Posterior vena cava (tissue), 2 donors: ENCODE measurements around the gene AQR. TPM values are rescaled to one million over a fixed set of nuclear protein-coding genes. Genes with fewer than 3 reads are reported as not detected.
"Not testable (repeated sequence)": the region's sequence is repeated elsewhere in the genome, so short reads cannot be mapped to it uniquely, and the experiment has no call there.

Source experiments
- DNase-seq: peaks from one replicate; pipeline ENCODE4 v3.0.0-alpha.2; 2020; ENCODE audit warnings: low spot score
- intact Hi-C, 2 donors: fragments of 100-400 bp; cut with DNase I; formaldehyde crosslinking; loops; one replicate each; pipeline versions ENCODE4 v1.14.1 to v1.14.2; 2022 to 2023
- total RNA-seq, 2 donors: library from RNA; stranded (reverse); fragmentation: NEBNext Ultra II Directional; extraction: Animal tissue kit (Norgen Biotek cat#: 25700); gene quantifications; one replicate each; pipeline ENCODE4 v1.2.1, GENCODE V29; 2021
- donor health status: DM: yes; HTN: yes; CAD: no.
- donor health status: DM: yes; HTN: yes; CAD: no.

Gene AQR
- total RNA-seq, 2 donors from 2014 or later: 25.9 to 28.0 TPM

- DNase-seq, intact Hi-C loops: not testable (repeated sequence)
These were observed 629 bp upstream of the AQR start for GRCh38 chr15:34970098-34970643.

- intact Hi-C loops: no loop called here
- DNase-seq: no peak
These were observed 5.3 kb downstream of the AQR start for GRCh38 chr15:34964277-34964676.

- no peak for DNase-seq
These were observed 15.7 kb downstream of the AQR start for GRCh38 chr15:34953851-34954250.

GRCh38 chr15:34952481-34952880 is 17.1 kb downstream of the AQR start:
- intact Hi-C loops: no loop called here
- DNase-seq: no peak

More at GRCh38 chr15:34953851-34954250, 15.7 kb downstream of the AQR start:
- intact Hi-C loops: no loop called here

GRCh38 chr15:34951993-34952392 is 17.5 kb downstream of the AQR start:
- intact Hi-C loops: no loop called here
- no peak for DNase-seq

GRCh38 chr15:34944936-34945335 is 24.6 kb downstream of the AQR start:
- no peak for DNase-seq
- intact Hi-C loops: no loop called here

- no peak for DNase-seq
- intact Hi-C loops: no loop called here
These were observed 25.8 kb downstream of the AQR start for GRCh38 chr15:34943711-34944110.

GRCh38 chr15:34943264-34943663 is 26.3 kb downstream of the AQR start:
- DNase-seq, intact Hi-C loops: not testable (repeated sequence)

GRCh38 chr15:34942363-34942762 is 27.2 kb downstream of the AQR start:
- intact Hi-C loops: no loop called here
- DNase-seq: no peak

GRCh38 chr15:34941831-34942230 is 27.7 kb downstream of the AQR start:
- no peak for DNase-seq
- intact Hi-C loops: no loop called here

GRCh38 chr15:34941185-34941698 is 28.3 kb downstream of the AQR start:
- no peak for DNase-seq
- intact Hi-C loops: no loop called here

- intact Hi-C loops: no loop called here
- DNase-seq: no peak
These were observed 36.0 kb downstream of the AQR start for GRCh38 chr15:34933432-34933975.

- DNase-seq, intact Hi-C loops: not testable (repeated sequence)
These were observed 41.2 kb downstream of the AQR start for GRCh38 chr15:34928349-34928748.

- intact Hi-C loops: no loop called here
These were observed 41.8 kb downstream of the AQR start for GRCh38 chr15:34927726-34928125.

GRCh38 chr15:34914317-34914716 is 55.2 kb downstream of the AQR start:
- intact Hi-C loops: no loop called here
- no peak for DNase-seq

More at GRCh38 chr15:34927726-34928125, 41.8 kb downstream of the AQR start:
- DNase-seq: no peak

GRCh38 chr15:34905047-34905446 is 64.5 kb downstream of the AQR start:
- no peak for DNase-seq
- intact Hi-C loops: no loop called here

- intact Hi-C loops: no loop called here
- DNase-seq: no peak
These were observed 65.0 kb downstream of the AQR start for GRCh38 chr15:34904527-34904926.

GRCh38 chr15:34900748-34901147 is 68.8 kb downstream of the AQR start:
- intact Hi-C loops: no loop called here
- no peak for DNase-seq

GRCh38 chr15:34896183-34896582 is 73.4 kb downstream of the AQR start:
- intact Hi-C loops: no loop called here

GRCh38 chr15:34893967-34894366 is 75.6 kb downstream of the AQR start:
- intact Hi-C loops: no loop called here

More at GRCh38 chr15:34896183-34896582, 73.4 kb downstream of the AQR start:
- no peak for DNase-seq

GRCh38 chr15:34892963-34893591 is 76.5 kb downstream of the AQR start:
- intact Hi-C loops: no loop called here

More at GRCh38 chr15:34893967-34894366, 75.6 kb downstream of the AQR start:
- no peak for DNase-seq

More at GRCh38 chr15:34892963-34893591, 76.5 kb downstream of the AQR start:
- no peak for DNase-seq
